Fibroblast of mammary gland (primary cell): ENCODE measurements around the gene PCDH15.

Experiments
- DNase-seq: peaks from one replicate; pipeline ENCODE4 v3.0.0-alpha.2; 2010; ENCODE audit warnings: low read depth
- H3K4me3 ChIP-seq: 2 replicates; pipeline ENCODE4 v1.5.1; 2011; ENCODE audit warnings: low read depth, mild to moderate bottlenecking, low read length, moderate library complexity; ENCODE audit not compliant: control insufficient read depth
- TF ChIP-seq, protein P1 (sequence below): conservative IDR thresholded peaks from 2 replicates; pipeline ENCODE4 v1.5.1; 2011; ENCODE audit warnings: low read depth, low read length, inconsistent platforms; ENCODE audit not compliant: control insufficient read depth, insufficient read depth

The PCDH15 gene

DNA sequence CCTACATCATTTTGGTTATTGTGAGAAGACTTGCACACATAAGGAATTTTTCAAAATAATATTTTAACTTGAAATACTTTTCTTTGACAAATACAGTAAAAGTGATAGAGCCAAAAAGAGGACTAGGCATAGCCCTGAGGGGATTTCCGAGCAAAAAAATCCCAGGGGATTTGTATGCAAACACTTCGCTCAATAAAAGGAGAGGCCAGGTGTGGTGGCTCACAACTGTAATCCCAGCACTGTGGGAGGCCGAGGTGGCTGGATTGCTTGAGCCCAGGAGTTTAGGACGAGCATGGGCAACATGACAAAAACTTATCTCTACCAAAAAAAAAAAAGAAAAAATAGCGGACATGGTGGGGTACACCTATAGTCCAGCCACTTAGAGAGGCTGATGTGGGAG lies 193.0 kb downstream of the PCDH15 start:
- DNase-seq = no peak
- TF ChIP-seq, protein P1, sequence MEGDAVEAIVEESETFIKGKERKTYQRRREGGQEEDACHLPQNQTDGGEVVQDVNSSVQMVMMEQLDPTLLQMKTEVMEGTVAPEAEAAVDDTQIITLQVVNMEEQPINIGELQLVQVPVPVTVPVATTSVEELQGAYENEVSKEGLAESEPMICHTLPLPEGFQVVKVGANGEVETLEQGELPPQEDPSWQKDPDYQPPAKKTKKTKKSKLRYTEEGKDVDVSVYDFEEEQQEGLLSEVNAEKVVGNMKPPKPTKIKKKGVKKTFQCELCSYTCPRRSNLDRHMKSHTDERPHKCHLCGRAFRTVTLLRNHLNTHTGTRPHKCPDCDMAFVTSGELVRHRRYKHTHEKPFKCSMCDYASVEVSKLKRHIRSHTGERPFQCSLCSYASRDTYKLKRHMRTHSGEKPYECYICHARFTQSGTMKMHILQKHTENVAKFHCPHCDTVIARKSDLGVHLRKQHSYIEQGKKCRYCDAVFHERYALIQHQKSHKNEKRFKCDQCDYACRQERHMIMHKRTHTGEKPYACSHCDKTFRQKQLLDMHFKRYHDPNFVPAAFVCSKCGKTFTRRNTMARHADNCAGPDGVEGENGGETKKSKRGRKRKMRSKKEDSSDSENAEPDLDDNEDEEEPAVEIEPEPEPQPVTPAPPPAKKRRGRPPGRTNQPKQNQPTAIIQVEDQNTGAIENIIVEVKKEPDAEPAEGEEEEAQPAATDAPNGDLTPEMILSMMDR = no peak
- no peak overlapping the region for H3K4me3 ChIP-seq

DNA sequence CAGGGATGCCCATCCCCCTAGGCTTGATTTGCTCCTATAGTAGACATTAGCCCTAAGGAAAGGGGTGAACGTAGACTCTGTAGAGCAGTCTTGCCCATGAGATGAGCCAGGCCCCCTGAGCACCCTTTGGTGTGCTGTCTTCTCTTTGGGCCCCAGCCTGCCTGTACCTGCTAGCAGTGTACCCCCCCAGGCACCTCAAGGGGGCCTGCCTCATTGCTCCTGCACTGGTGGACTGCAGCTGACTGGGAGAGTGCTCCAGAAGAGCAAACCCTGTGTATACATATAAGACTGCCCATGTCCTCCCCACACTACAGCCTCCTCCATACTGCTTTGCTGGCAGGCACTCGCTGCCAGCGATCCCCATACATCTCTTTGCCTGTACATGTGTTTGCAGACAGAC lies 206.7 kb downstream of the PCDH15 start:
- TF ChIP-seq, protein P1 = no peak
- no peak for DNase-seq
- H3K4me3 ChIP-seq = no peak overlapping the region

DNA sequence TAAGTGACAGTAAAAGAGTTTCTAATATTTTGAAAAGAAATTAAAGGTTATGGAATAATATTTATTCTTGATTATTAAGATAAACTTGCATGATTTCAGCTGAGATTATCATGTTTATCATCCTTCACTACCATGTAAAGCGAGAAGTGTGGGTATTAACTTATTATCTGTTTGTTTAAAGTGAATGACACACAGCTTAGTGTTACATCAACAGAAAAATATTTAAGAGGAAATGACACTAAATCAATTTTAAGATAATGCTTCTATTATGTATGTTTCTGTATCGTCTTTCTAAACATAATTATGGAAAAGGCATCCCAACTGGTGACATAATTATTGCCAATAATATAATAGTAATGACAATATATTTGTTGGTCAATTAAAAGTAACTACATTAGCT lies 213.1 kb downstream of the PCDH15 start:
- TF ChIP-seq, protein P1 = no peak
- no peak overlapping the region for H3K4me3 ChIP-seq
- DNase-seq = no peak

DNA sequence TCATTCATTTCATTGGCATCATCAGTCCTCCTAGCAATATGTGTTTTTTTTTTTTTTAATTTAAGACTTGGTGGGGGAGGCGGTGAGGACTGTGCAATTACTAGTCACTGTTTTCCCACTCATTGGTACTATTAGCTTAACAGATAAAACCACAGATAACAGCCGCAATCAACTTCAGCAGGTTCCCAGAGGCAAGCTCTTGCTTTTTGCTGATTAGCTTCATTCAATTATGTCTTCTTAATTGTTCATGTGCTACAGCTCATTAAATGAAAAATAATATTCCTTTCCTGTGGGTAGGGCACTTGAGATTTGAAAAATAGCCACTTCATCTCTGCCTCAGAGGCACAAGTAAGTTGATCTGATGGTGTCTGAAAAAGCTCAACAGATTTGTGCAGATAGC lies 215.5 kb downstream of the PCDH15 start:
- TF ChIP-seq, protein P1 = no peak
- no peak overlapping the region for H3K4me3 ChIP-seq
- no peak for DNase-seq

GRCh38 chr10:54577682-54578081 lies 223.3 kb downstream of the PCDH15 start:
- TF ChIP-seq, protein P1 = no peak
- DNase-seq = no peak
- H3K4me3 ChIP-seq = no peak overlapping the region

DNA sequence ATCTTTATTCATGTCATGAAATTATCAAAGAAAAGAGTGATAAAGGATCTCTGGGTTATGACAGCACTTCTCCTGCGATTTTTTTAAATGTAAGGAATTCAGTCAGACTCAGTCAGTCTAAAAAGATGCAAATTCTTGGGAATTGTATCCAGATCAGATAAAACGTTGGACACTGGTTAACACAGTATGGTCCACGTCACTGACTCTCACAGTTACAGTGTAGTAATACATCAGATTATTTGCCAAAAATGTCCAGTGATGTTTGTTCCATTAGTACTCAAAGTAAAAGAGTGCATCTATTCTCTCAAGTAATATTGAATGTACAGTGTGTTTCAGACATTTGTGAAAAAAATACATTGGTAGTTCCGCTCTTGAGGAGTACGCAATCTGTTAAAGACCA lies 224.5 kb downstream of the PCDH15 start:
- TF ChIP-seq, protein P1 = no peak
- no peak for DNase-seq
- H3K4me3 ChIP-seq = no peak overlapping the region

DNA sequence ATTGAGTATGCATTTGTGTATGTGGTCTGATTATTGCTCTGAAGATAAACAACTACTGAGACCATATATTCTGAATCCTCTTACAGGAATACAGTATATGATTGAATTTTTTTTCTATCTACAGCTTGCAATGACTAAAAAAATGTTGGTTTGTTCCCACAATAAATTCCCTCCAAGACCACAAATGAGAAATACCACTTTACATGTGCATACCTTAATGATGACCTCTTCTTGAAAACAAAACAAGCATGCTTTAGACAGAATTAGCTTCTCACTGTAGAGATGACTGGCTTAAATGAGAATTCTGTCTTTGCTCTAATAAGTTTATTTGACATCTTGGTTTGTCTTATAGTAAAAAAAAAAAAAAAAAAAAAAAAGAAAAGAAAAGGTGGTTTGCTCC lies 241.5 kb downstream of the PCDH15 start:
- TF ChIP-seq, protein P1 = no peak
- peak; percentile 38 for DNase-seq
- no peak overlapping the region for H3K4me3 ChIP-seq
